ENCODE results near the gene TPCN1. TPM values are rescaled to one million over a fixed set of nuclear protein-coding genes. Genes with fewer than 3 reads are reported as not detected.
A peak's percentile ranks its signal among the peaks of the same experiment; 100 is the strongest.

TPCN1 gene
- total RNA-seq, 1 donor from 2014 or later = 35.2 TPM

DNA sequence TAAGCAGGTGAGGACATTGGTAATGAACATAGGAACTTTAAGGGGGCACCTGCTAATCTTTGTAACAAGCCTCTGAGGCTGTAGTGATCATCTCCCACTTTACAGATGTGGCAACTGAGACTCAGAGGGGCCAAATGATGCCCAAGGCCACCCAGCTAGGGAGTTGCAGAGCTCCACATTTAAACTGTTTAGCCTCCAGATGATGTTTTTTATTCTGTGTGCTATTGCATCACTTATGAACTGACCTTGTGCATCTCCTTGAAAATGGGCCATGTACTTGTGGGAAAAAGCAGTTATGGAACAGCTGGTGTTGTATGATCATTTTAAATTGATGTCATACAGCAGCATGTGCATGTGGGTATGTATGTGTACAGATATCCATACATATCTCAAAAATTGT lies 41.4 kb downstream of the TPCN1 start:
- ATAC-seq = no peak

DNA sequence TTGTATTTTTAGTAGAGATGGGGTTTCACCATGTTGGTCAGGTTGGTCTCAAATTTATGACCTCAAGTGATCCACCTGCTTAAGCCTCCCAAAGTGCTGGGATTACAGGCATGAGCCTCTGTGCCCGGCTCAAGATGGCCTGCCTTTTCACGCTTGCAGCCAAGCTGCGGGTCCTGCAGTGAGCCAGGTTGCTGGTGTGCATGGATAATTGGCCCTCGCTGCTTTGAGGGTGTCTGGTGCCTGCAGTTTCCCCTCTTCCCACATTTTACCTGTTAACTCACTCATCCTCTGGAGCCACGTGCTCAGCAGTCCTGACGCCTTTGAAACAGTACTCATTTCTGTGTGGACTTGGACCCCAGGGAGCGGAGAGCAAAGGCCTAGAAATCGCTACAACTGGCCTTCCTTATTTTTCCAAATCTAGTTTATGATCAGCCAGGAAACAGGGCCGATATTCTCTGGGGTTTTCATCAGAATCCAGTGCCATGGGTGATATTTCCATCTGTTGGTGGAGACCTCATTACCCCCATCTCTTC lies 42.2 kb downstream of the TPCN1 start:
- ATAC-seq = no peak

DNA sequence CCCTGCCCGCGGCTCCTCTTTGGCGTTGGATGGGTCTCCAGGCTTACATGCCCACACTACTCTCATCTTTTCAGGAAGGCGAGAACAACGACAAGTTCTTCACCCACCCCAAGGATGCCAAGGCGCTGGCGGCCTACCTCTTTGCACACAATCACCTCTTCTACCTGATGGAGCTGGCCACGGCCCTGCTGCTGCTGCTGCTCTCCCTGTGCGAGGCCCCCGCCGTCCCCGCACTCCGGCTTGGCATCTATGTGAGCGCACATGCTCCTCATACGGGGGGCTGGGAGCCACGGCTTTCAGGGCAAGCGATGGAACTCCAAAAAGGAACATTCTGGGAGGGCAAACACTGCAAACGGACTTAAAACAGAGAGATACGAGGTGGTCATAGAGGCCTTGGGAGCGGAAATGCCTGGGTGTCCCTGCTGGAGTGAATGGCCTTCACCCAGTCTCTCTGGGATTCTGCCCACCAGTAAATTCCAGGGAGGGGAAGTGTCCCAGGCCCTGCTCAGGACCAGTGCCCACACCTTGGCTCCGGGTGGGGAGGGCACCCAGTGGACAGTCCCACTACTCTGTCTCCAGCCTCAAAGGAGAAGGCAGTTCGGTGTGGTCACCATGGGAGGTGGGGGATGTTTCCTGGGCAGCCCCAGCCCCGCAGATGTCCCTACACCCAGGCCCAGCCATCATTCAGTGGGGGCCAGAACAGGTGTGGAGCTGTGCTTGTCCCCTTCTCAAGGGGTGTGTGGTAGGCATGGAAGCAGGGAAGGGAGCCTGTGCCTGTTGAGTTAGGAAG lies 45.0 kb downstream of the TPCN1 start:
- no peak for ATAC-seq

DNA sequence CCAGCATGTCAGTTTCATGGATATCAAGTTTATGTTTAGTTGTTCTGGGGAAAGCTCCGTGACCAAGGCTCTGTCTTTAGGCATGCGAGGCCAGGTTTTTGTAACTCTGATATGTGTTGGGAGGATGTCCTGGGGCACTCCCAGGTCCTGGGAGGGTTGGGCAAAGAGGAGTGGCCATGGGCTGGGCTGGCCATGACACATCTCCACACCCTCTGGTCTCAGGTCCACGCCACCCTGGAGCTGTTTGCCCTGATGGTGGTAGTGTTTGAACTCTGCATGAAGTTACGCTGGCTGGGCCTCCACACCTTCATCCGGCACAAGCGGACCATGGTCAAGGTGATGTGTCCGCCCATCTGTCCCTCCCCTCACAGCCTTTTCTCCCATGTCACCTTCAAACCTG lies 46.4 kb downstream of the TPCN1 start:
- peak; percentile 92 for ATAC-seq

DNA sequence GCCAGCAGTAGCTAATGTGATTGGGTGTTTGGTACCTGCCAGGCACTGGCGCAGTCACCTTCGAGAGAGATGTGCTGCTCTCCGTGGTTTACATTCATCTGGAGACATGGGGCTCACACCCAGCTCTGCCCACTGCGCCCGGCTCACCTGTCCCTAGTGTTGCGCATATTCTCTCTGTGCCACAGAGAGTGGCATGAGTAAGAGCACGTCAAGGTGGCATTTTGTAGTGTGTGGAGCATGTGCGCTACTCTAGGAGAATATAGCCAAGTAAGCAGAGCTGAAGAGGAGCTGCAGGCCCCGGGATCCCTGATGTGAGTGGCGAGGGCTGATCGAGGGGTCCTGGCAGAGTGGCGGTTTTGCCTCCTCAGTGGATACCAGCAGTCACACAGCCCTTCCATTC lies 46.9 kb downstream of the TPCN1 start:
- no peak for ATAC-seq

DNA sequence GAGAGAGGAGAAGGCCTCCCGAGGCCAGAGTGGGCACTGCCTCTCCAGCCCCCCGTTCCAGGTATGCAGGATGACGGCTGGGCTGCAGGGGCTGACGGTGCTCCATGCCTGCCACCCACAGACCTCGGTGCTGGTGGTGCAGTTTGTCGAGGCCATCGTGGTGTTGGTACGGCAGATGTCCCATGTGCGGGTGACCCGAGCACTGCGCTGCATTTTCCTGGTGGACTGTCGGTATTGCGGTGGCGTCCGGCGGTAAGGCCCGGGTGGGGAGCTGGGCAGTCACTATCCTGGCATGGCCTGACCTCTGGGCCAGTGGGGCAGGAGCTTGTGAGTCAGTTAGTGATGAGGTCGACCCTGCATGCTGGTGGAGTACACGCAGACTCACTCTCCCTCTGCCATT lies 47.4 kb downstream of the TPCN1 start:
- no peak for ATAC-seq

DNA sequence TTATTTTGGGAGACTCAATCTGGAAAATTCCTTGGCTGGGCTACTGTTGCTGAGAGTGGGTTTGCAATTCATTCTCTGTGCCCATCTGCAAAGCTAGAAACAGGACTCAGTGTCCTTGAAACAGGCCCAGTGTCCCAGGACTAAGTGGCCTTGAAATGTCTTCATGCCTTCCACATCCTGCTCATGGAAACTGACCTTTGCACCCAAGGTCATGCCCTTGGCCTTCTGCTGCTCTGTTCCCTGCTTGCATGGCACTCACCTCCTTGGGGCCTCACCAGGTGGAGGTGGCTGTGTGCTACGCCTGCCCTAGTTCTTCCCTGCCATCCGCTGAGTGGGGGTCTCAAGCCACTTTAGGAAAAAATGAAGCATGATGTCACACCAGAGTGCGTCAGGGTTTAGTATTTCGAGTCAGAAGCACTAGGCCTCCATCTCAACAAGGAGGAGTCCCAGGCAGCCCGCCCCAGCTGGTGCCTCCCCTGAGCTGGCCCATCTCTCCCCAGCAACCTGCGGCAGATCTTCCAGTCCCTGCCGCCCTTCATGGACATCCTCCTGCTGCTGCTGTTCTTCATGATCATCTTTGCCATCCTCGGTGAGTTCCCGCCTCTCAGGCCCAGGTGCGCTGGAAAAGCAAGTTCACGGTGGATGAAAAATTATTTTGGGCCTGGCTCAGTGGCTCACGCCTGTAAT lies 48.1 kb downstream of the TPCN1 start:
- ATAC-seq = no peak

DNA sequence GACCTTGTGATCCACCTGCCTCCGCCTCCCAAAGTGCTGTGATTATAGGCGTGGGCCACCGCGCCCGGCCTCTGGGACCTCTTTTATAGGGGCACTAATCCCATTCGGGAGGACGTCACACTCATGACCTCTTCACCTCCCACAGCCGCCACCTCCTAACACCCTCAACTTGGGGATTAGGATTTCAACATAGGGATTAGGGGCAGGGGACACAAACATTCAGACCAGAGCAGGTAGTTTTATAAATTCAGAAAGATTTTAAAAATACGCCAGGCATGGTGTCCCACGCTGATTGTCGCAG lies 49.4 kb downstream of the TPCN1 start:
- ATAC-seq = no peak

DNA sequence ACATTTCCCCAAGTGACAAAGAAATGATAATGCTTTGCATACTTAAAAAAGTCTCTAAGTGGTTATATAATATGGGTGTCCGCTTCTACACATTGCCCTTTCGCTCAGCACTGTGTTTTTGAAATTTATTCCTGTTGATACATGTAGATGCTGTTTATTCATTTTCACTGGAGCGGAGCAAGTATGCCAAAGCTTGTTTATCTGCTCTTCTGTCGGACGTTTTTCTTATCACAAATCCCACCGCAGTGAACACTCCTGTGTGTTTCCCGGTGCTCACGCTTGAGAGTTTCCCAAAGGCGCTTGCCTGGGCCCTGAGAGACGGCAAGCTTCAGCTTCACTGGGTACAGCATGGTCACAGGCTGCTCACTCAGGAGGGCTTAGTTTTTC lies 50.2 kb downstream of the TPCN1 start:
- peak; percentile 9 for ATAC-seq

DNA sequence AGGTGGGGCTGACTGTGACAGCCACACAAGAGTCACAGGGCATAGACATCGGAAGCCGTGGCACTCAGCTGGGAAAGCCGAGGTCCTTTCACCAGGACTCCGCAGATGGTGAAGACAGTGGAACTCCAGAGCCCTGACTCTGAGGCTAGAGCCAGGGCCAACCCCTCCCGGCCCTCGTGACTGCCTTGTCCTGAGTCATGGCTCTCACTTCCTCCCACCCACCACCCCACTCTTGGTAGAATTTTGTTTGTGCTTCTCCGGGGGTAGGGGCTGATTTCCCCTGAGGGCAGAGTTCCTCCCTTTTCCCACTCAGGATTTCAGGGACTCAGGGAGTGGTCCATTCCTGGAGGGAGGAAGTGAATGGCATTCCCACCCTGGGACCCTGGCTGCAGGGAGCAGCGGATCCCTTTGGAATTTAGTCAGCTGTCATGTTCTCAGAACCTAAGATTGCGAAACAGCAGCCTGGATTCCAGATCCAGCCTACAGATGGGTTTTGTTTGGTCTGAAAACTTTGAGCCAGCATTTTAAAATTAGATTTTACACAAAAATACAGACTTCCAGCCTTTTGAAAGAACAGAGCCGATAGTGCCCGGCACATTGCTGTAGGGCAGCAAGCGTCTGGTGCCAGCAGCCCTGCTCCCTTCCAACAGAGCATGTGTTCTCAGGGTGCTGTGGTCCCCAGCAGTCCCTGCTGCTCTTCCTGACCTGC lies 50.7 kb downstream of the TPCN1 start:
- ATAC-seq = peak; percentile 68

DNA sequence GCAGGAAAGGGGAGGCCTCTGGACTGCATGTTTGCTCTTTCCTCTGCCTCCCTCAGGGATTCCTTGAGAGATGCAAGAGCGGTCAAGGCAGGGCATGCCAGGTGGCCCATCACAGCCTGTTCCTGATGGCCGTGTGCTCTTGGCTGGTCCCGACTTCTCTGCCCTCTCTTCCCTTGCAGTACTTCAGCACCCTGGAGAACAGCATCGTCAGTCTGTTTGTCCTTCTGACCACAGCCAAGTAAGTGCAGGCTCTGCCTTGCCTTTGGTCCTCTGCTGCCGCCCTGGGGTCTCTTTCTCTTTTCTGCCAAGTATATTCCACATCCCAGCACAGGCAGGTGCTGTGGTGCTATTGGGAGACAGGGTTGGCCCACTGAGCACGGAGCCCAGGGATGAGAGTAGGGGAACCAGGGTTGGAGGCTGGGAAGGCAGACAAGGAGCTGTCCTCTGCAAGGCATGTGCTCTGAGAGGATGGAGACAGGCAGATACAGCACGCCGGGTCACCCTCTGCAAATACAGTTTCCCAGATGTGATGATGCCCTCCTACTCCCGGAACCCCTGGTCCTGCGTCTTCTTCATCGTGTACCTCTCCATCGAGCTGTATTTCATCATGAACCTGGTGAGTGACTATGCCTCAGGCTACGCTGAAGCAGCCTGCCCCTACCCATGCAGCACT lies 51.9 kb downstream of the TPCN1 start:
- no peak for ATAC-seq

DNA sequence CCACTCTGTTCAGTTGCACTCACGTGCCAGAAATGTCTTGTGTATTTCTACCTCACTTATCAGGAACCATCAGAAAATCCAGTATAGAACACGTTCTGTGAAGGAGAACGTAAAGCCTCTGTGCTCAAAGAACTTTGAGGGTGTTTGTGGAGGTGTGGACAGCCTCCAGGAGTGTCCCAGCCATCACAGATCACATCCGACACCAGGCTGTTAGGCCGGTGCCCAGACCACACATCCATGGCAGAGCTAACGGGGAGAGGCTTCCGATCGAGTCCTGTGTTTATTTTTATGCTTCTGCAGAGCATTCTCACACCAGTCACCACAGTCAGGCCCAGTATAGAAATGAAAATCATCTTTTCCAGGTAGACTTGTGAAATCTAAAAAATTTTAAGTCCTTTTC lies 53.6 kb downstream of the TPCN1 start:
- ATAC-seq = no peak

DNA sequence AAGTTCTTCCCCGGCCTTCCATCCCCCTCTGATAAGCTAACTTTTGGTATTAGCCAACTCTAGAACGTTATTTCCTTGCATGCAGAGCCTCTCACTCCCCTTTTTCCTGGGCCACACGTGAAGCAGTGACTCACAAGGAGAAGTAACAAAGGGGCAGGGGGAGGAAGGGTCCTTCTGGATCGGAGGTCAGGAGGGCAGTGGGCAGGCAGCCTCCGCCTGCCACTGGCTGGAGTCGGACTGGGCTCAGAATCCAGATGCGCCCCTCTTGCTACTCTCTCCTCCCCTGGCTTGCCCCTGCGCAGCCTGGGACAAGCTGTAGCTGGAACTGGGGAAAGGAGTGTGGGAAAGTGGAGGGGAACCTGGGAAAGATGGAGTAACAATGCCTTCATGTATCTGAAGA lies 55.0 kb downstream of the TPCN1 start:
- no peak for ATAC-seq

DNA sequence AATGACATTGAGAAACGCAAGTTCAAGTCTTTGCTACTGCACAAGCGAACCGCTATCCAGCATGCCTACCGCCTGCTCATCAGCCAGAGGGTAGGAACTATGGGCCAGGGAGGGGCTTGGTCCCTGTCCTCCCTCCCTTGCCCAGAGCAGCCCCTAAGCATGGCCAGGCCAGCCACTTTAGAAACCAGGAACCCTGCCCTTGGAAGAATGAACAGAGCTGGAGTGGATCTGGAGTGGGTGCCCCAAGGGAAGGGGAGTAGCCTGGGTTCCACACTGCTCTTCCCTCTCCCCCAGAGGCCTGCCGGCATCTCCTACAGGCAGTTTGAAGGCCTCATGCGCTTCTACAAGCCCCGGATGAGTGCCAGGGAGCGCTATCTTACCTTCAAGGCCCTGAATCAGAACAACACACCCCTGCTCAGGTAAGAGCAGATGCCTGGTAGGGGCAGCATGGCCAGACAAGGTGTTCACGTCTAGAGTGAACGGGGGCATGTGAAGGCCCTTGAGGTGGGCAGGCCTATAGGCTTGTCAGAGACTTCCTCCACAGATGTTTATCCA lies 55.8 kb downstream of the TPCN1 start:
- no peak for ATAC-seq

DNA sequence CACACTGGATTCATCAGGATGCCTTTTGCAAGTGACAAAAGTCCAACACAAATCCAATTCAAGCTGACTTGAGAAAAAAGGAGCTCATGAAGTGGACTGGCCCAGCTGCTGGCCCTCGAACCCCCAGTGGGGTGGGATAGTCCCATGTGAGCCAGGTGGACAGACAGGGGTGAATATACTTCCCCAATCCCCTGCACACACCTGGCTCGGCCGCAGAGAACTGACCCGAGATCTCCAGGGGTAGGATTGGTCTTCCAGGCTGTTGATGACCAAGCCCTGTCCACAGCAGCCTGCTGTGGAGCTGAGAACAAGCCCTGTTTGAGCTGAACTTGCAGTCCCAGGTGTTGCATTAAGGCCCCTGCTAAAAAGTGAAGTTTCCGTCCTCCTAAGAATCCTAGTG lies 56.2 kb downstream of the TPCN1 start:
- ATAC-seq = no peak

DNA sequence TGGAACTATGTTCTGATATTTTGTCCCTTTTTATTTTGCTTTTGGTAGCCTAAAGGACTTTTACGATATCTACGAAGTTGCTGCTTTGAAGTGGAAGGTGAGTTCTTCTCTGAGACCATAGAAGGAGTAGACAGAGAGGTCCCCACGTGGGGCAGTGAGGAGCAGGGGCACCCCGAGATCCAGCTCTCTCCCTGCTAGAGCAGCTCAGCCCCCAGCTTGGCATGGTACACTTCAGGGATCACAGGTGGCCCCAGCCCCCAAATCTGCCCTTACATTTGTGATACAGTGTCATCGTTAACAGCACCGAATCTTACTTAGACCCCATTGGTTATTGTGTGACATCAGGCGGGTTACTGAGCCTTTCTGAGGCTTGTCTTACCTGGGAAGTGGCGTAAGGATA lies 56.9 kb downstream of the TPCN1 start:
- ATAC-seq = no peak

DNA sequence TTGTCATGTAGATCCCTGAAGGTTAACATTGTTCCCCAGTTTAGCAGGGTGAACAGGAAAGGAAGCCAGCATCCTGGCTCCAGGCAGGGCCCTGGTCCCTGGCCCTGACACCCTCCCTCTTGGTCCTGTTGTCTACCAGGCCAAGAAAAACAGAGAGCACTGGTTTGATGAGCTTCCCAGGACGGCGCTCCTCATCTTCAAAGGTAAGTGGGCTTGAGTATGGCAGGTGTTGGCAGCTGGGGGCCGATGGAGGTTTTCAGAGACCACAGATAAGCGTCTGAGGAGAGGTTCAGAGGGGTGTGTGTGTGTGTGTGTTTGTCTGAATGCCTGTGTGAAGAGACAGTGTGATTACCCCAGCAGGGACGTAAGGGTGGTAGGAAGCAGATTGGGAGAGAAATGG lies 57.4 kb downstream of the TPCN1 start:
- no peak for ATAC-seq

DNA sequence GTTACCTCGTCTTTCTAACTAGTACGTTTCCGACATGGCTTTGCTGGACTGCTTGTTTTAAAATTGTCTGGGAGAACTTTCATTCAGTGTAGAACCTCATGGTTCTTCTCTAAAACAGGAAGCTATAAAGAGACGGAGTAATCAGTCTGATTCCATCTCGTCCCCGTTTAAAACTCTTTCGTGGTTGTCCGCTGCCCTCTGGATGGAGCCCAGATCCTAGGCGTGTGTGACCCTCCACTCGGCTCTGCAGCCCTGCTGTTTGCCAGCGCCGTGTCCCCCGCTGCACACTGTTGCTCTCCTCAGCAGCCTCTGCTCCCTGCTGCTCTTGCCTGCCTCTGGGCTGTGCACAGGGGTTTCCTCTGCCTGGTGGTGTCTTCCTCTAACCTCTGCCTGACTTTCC lies 63.5 kb downstream of the TPCN1 start:
- no peak for ATAC-seq

DNA sequence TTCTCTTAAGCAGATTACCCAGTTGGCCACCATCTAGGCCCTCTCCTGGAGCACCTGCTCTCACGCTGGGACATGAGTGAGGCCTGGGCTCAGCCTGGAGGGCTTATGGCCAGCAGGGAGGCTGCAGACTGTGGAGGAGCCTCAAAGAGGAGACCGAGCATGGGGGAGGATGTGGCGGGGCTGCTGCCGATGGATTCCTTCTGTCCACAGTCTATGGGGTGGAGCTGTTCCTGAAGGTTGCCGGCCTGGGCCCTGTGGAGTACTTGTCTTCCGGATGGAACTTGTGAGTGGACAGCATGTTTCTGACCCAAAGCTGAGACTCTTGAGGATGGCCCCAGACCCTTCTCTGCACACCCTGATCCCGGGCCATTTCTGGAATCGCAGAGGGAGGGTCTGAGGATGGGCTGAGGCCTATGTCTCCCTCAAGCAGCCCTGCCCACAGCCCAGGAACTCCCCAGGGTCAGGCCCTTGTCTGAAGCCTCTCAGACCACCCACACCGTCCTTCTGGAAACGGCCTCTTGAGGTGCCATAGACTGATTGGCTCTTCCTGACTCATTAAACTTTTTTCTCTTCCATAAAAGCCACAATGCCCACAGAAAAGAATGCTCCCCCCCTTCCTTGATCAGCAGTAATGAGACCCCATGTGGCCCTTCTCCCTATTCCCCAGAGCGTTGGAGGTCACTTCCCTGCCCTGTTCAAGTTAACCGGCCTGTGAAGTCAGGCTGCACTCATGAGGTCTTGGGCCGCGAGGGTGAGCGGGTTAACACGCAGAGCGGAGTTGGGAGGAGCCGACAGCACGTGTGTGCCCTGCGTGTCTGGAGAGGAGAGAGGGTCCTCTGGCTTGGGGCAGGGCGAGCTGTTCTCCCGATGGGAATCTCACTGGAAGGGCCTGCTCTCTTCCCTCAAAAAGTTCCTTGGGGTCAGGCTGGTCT lies 64.7 kb downstream of the TPCN1 start:
- no peak for ATAC-seq

DNA sequence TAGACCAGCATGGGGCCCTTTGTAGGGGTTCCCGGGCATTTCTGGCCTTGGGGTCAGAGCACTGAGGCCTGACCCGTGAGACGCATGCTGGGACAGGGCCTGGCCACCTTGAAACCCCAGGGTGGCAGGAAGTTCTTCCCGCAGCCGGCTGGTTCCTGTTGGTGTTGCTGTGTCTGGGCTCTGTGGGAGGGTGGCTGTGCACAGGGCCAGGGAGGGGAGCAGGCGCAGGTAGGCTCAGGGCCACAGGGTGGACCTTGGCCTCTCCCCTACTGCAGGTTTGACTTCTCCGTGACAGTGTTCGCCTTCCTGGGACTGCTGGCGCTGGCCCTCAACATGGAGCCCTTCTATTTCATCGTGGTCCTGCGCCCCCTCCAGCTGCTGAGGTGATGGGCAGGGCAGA lies 65.4 kb downstream of the TPCN1 start:
- no peak for ATAC-seq

DNA sequence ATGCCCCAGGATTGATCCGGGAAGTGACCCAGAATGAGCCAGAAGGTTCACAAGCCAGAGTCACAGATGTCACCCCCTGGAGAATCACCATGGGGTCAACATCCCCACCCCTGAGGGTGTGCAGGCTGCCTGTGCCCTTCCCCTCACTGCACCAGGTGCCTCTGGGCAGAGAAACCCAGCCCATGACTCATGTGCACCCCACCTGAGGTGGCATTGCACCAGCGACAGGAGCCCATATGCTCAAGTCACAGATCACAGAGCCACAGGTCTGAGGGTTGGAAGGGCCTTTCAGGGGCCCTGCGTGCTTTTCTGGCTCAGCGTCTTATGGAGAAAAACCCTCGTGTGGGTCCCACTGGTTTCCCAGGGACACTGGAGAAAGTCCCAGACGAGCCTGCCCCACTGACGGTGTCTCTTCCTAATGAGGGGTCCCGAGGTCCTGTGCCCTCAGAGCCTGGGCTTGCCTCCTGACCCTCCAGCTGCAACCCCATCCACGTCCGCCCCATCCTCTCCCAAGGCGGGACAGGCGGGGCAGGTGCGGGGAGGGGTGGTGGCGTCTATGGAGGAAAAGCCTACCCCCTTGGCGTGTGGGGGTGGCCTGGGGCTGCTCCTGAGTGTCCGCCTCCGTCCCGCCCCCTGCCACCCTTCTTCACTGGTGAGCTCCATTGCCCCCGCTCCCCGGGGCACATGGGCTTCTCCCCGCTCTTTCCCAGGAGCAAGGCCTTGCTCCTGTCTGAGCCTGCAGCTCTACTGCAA lies 66.1 kb downstream of the TPCN1 start:
- ATAC-seq = peak; percentile 7

All from esophagus mucosa (tissue), 1 donor.